ENCODE data around the gene DACT1.

GRCh38 chr14:58697266-58697929, 59.6 kb downstream of the DACT1 start:
- TF ChIP-seq EP300 (IDR thresholded peaks at IDR 0.05) (no peak), CTCF (IDR thresholded peaks at IDR 0.05) (no peak)
